Mucosa of gallbladder (tissue), 1 donor: Measurements from ENCODE around the gene ZNF800. TPM values are rescaled to one million over a fixed set of nuclear protein-coding genes. Genes with fewer than 3 reads are reported as not detected.

Source experiments
- DNase-seq: peaks from one replicate; pipeline ENCODE4 v3.0.0-alpha.2; 2020; ENCODE audit warnings: low spot score
- total RNA-seq: library from RNA; stranded (reverse); gene quantifications from one replicate; pipeline ENCODE4 v1.2.1, GENCODE V29; 2021
- donor health status: DM: no; HTN: no; CAD: no.

The ZNF800 gene
- total RNA-seq, 1 donor from 2014 or later = 33.9 TPM

- no peak for DNase-seq
Measured at GRCh38 chr7:127390186-127390816, 2.2 kb downstream of the ZNF800 start.

- no peak for DNase-seq
Measured at GRCh38 chr7:127389321-127389720, 3.2 kb downstream of the ZNF800 start.

GRCh38 chr7:127387974-127388373 lies 4.5 kb downstream of the ZNF800 start:
- DNase-seq = no peak

DNA sequence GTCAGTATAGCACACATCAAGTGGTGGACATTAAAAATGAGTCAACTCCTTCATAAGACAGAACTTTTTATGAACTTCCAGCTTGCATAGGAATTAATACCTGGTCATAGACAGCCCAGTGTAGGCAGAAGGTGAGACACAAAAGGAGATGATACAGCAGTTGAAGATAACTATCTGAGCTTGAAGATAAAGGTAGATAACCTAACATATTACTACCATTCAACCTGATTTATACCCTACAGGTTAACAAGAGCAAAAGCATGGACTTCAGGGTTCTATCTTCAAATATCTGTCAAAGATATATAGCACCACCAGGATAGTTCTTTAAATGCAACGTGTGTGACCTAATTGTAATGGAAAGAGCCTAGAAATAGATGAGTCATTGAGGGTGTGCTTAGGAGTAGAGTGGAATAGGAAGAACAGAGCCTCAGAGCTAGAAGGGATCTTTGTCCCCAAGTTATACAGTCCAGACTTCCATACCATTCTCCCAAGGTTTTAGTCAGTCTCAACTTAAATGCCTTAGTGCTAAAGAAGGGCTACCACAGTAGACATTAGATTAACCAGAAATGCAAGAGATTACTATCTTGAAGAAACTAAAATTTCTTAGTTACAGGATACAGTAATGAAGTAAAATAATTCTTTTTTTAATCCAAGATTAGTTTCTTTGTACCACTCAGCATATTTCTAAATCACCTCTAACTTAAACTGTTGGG lies 9.2 kb downstream of the ZNF800 start:
- DNase-seq = no peak

GRCh38 chr7:127382301-127383085 lies 10.0 kb downstream of the ZNF800 start:
- DNase-seq = no peak

DNA sequence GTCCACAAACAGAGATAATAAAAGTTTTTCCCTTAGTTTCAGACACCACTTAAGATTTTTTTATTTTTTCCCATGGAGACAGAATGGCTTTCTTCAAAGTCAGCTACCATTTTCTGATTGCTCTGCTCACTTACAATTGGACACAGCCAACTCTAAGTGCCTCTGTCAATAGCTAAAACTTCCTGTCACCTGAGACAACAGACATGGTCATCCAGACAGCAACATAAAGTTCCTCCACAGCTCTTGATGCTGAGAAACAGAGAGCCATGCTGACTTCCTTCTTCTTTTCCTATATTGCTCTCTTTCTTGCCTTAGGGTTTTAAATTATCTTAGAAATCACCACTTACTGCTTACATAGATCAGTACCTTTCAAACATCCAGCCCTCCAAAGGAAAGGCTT lies 12.0 kb downstream of the ZNF800 start:
- DNase-seq = no peak

DNA sequence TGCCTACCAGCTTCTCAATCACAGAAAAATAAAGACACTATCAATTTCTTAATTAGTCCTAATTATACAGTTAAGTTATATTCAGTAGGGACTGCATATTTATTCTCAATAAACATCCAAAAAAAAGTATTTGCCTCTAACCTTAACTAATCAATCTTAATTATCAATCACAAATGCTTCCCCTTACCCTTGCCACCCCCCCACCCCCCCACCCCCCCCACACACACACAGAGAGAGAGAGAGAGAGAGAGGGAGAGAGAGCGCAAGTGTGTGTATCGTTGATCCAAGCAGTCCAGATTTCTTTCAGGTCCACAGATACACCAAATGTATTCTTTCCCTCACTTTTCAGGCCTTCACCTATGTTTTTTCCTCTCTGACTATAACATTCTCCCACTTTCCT lies 12.9 kb downstream of the ZNF800 start:
- no peak for DNase-seq

DNA sequence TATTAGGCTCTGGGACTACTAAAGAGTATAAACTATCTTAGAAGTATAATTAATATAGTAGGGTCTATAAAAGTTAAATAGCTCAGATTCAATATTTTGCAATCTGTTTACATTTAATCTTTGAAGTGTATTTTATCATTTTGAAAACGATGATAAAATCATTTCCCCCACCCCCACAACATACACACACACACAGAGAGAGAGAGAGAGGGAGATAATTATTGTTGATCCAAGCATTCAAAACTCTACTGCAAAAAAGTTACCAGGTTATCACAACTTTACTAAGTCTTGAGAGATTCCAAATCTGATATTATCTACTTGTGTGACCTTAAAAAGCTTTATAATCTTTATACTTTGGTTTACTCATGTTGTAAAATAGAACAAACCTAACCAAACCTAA lies 14.0 kb downstream of the ZNF800 start:
- no peak for DNase-seq

- DNase-seq = no peak
Measured at GRCh38 chr7:127377425-127377824, 15.1 kb downstream of the ZNF800 start.

DNA sequence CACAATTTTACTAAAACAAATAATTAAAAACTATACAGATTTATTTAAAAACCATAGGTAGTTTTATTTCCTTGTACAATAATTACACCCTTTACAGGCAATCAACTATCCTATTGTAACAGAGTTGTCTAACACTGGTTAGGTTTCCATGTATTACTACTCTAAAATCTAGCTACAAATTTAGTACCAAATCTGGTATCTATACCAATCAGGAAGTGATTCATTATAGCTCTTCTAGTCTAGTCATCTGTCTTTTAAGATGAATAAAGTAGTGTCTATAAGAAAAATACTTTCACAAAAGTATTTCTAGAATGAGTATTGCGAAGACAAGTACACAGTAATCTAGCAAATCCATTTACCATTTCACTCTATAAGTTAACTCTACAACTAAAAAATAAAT lies 16.9 kb downstream of the ZNF800 start:
- no peak for DNase-seq

GRCh38 chr7:127367679-127368078 lies 24.8 kb downstream of the ZNF800 start:
- DNase-seq = no peak

- no peak for DNase-seq
Measured at GRCh38 chr7:127366680-127367079, 25.8 kb downstream of the ZNF800 start.

DNA sequence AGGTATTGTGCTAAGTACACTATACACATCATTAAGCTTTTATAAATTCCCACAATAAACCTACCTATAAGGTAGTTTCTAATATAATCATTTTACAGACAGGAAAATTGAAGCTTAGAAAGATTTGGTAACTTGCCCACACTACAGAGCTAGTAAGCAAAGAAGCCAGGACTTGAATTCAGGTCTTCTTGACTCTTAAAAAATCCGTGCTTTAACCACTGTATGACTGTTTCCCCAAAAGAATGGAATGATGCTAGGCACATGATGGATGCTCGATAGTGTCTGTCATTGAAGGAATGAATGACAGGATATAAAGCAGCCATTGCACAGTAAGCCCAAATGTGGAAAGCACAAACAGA lies 26.6 kb downstream of the ZNF800 start:
- DNase-seq = no peak

DNA sequence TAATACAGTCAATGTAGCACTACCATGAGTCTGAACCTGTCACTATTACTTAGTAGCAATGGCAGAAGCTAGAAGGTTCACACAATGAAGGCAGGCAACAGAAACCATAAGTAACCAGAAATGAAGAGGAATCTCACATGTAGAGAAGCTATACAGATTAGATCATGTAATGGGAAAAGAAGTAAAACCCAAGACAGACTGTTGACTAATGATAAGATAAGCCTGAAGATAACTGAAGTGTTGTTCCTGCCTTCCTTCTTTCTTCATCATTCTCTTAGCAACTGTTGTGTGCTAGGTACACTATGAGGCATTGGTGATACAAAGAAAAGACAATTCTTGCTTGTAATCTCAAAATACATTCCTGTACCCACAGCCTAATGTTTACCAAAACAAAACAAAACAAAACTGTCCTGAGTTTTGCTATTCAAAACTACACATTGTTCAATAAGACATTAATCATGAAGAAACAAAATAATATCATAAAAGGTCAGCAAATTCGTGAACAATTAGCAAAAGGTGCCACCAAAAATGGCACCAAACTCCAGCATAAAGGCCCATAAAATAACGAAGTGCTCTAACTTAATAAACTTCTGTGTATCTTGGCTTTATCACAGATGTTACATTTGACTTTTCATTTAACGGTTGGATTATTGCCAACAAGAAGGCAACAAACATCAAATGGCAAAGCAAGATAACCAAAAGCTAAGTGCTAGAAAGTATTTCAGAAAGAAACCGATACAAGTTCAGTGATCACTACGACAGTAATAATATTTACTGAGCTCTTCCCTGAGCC lies 27.1 kb downstream of the ZNF800 start:
- no peak for DNase-seq

DNA sequence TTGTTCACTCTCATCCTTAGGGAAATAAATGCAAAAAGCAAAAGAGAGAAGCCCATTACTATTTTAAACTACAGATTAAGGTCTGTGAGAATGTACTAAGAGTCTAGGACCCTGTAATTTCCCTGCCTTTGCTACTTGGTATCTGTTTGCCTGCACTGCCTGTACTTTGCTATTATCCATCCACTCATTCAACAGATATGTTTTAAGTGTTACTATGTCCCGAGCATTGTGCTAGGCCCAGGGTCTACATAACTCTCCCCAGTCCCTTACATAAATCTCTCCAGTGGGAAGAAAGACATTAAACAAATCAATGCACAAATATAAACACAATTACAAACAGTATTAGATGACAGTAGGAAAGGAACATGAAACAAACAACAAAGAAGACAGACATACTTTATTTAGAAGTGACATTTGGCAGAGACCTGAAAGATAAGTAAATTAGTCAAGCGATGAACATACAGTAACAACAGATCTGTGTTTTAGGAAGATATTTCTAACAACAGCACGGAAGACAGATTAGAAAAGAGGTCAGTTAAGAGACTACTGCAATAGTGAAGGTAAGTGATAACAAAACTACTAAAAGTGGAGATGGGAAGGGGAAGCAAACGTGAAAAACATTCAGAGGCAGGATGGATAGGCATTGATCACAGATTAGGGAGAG lies 30.0 kb downstream of the ZNF800 start:
- no peak for DNase-seq

GRCh38 chr7:127361736-127362135 lies 30.8 kb downstream of the ZNF800 start:
- DNase-seq = no peak

DNA sequence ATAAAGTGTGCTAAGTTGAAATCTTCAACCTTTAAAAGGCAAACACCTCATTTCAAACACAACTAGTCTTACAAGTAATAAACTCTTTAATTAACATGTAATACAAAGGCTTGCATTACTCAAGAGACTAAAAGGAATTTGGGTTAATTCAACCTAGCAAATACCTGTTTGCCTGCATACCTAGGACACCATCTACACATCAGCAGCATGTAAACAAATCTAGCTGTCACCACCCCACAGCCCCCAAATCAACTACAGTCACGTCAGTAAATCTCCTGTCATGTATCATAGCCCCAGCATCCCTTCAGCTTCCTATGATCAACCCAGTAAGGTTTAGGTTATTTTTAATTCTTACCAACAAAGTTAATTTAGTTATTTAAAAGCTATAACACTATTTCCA lies 33.5 kb downstream of the ZNF800 start:
- DNase-seq = no peak

GRCh38 chr7:127353897-127354296 lies 38.6 kb downstream of the ZNF800 start:
- DNase-seq = no peak

- no peak for DNase-seq
Measured at GRCh38 chr7:127350586-127350985, 41.9 kb downstream of the ZNF800 start.

GRCh38 chr7:127349881-127350280 lies 42.6 kb downstream of the ZNF800 start:
- no peak for DNase-seq

GRCh38 chr7:127348247-127348631 lies 44.3 kb downstream of the ZNF800 start:
- no peak for DNase-seq
